ENCODE data around the gene MAP1S.

MAP1S gene

GRCh38 chr19:17718947-17719711 lies at the start of gene MAP1S:
Gene MAP1S (plus strand): TSS chr19:17719480. CDS start chr19:17719503, 23 bp downstream.
- no peak for DNase-seq

DNA sequence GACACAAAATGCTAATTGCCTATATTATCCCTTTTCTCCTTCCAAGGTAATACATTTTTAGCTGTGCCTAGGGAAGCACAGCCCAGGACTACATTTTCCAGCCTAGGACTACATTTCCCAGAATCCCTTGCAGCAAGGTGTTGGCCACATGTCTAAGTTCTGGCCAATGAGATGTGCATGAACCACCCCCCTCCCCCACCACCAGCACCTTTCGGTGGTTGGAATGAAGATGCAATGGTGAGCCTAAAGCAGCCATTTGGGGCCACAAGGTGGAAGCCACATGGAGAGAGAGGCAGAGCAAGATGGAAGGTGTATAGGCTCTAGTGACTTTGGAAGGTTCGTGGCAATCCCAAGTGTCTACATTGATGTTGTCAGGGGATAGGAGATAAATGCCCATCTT lies 47.4 kb upstream of the MAP1S start:
- DNase-seq, result no peak

DNA sequence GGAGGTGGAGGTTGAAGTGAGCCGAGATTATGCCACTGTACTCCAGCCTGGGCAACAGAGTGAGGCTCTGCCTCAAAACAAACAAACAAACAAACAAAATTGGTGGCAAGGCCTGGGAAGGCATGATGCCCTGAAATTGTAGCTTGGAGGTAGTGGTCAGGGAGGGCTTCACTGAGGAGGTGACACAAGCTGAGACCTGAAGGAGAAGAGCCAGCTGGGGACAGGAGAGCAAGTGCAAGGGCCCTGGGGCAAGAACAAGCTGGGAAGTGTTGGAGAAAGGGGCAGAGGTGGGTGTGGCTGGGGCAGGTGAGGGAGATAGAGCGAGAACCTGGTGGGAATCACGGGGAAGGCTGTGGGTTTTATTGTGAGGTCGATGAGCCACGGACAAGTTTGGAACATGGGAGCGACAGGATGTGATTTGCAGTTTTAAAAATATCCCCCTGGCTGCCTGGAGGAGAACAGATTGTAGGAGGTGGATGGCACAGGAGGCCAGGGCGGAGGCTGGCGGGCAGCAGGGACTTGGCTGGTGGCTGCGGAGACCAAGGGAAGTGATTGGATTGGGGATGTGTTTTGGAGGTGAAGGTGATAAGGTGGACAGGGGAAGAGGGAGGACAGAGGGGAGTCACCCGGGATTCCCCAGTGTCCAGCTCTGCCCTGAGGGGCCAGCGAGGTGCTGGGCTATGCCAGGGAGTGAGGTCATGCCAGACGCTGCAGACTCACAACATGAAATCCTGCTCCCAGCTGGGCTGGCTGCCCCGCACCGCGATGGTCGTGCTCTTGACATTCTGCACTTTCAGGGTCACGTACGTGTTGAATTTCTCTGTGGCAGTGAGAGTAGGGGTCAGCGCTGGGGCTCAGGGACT lies 45.1 kb upstream of the MAP1S start:
- no peak for DNase-seq

DNA sequence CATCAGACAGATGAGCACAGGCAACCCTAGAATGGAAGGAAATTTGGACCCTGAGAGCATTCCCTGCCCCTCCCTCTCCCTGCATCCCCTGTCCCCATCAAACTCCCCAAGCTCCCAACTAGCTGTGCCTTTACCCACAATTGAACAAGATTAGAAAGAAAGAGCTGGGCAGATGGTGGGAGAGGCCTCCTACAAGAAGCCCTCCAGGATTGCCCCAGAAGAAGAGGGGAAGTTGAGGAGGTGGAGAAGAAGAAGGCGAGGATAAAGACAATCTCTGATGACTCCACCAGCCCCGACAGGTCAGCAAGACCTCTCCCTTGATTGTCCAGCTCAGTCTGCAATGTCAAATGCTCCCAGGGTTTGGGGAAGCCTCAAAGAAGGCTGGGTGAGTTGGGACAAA lies 43.0 kb upstream of the MAP1S start:
- DNase-seq, result no peak

- no peak for DNase-seq
Observed at GRCh38 chr19:17677002-17677401, 42.3 kb upstream of the MAP1S start.

DNA sequence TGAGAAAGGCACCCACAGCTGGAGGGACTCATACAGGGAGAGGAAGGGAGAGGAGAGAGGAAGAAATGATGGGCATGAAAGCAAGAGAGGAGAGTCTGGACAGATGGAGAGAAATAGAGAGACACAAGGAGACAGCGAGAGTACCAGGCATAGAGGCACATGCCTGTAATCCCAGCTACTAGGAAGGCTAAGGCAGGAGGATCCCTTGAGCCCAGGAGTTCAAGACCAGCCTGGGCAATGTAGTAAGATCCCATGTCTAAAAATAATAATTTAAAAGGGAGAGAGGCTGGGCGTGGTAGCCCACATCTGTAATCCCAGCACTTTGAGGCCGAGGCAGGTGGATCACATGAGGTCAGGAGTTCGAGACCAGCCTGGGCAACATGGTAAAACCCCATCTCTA lies 40.4 kb upstream of the MAP1S start:
- DNase-seq, result no peak

- no peak for DNase-seq
Observed at GRCh38 chr19:17679526-17680229, 39.6 kb upstream of the MAP1S start.

DNA sequence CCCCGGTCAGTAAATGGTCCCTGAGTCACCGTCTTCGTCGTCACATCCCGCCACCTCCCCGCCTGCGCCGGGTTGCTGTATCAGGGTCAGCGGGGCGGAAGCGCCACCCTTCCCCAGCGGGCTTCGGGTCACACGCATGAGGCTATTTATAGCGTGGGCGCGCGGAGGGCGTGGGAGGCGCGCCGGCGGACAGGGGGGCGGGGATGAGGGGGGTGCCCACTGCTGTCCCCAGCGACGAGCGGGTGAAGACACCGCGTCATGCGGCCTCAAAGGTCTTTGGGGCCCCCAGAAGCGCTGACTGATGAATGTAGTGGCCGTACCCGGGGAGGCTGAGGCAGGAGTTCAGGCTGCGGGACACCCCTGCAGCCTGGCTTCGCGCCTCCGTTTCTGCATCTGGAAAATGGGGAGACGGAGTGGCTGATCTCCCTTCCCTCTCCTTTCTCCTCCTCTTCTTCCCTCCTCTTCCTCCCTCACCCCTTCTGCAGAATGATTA lies 39.0 kb upstream of the MAP1S start:
- no peak for DNase-seq

- no peak for DNase-seq
Observed at GRCh38 chr19:17681505-17682125, 37.7 kb upstream of the MAP1S start.

DNA sequence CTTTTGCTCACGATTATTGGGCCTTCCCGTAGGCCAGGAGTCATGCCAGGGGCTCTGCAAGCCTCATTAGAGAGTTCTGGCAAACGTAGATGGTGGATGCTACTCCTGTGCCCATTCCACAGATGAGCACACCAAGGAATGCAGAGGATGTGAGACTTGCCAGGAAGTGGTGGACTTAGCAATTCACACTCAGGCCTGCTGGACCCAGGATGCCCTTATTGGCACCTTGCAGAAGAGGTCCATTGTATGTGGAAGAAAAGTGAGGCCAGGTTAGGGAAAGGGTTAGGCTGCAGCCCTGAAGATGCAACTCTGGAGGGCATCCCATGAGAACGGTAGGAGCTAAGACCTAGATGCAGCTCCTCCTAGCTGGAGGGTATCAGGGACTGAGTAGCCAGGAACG lies 37.0 kb upstream of the MAP1S start:
- DNase-seq, result no peak

- DNase-seq, result no peak
Observed at GRCh38 chr19:17683078-17683477, 36.2 kb upstream of the MAP1S start.

DNA sequence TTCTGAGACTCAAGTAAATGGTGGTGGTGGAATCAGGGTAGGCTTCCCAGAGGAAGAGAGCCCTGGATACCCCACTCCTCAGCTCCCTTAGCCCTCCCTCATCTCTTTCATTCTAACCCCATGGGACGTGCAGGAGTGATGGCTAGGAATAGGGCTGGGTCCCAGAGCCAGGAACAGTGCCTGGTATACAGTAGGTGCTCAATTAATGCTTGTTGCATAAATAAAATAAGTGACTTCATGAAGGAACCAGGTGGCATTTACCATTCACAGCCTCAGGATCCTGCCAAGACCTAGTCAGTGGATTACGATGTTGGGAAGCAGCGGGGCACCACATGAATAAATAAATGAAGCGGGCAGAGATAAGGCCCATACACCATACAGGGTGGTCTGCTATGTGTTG lies 35.0 kb upstream of the MAP1S start:
- no peak for DNase-seq

DNA sequence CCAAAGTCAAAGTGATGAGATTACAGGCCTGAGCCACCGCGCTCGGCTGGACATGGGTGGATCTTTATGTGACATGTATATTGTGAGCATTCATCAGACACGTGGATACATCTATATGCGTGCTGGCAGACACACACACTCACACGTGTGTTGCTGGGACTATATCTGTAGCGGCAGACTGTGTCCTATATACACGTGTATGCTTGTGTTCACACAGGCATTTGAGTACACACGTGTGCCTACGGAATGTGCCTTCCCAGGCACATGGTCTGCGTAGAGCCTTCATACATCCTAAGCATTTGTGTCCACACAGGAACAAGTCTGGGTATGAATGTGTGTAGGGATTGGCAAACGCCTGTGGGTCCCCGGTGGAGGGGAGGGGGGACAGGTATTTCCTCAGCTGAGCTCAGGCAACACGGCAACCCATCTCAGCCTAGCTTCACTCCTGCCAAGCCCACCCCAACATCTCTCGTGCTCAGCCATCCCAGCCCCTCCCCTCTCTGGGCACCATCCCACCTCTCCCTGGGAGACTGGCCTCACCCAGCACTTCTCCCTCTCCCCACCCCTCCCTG lies 33.7 kb upstream of the MAP1S start:
- no peak for DNase-seq

DNA sequence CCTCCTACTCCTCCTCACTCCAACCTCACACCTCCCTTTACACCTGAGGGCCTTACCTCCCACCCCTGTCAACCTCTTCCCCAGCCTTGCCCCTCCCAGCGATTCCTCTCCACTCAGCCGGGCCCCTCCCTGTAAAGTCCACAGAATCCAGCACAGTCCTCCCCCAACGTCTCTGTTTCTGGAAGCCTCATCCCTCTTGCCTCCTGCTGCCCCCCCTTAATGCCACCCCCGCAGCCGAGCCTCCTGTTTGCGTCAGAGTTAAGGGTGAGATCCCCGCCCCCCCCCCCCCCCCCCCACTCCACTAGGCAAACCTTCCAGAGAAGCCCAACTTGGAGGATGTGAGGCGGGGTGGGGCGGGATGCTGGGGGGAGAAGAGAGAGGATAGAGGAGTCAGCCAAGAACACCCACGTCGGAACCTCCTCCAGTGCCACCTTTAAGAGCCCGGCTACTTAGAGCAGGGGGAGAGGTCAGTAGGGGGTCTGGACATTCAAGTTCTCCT lies 33.2 kb upstream of the MAP1S start:
- no peak for DNase-seq

GRCh38 chr19:17686592-17687024 lies 32.7 kb upstream of the MAP1S start:
- DNase-seq, result no peak

- DNase-seq, result no peak
Observed at GRCh38 chr19:17687141-17687856, 32.0 kb upstream of the MAP1S start.

DNA sequence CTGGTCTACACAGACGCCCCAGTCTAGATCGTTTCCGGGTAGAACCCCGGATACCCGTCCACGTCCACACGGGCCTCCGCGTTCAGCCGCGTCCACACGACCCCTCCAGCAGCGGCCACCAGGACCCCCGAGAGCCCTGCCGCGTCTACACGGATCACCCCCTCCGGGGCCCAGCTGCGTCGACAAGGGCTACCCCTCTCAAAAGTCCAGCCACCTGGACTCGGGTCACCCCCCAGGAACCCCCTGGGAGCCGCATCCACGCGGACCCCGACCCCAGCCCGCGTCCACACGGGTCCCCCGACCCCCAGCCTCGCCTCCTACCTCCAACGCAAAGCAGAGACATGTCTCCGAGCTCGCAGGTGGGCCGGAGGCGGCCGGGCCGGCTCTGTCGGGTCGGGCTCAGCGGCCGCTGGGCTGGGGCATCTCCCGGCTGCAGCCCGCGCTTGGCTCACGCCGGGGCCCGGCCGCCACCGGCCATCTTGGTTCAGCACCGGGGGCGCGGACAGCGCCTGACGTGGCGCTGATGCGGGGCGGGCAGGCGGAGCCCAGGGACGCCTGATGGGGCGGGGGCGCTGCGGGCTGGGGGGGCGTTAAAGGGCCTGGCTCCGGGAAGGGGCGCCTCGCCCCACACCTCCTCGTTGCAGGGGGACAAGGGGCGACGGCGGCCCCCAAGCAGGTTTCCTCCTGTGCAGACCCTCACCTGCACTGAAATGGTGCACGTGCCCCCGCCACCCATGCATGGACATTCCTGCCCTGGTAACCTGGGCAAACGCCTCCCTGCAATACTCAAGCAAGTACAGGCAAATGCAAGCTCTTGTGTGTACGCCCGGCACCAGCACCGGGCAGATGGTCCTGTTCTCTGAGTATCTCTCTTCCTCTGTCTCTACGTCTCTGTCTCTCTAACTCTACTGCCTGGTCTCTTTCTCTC lies 31.2 kb upstream of the MAP1S start, which contains the start of gene UNC13A:
TSS of gene UNC13A (minus strand) at position 498 of the 928 bp plus-strand sequence. CDS start at position 343, 155 bp downstream.
- DNase-seq, result no peak

- DNase-seq, result no peak
Observed at GRCh38 chr19:17688853-17689595, 30.3 kb upstream of the MAP1S start.

DNA sequence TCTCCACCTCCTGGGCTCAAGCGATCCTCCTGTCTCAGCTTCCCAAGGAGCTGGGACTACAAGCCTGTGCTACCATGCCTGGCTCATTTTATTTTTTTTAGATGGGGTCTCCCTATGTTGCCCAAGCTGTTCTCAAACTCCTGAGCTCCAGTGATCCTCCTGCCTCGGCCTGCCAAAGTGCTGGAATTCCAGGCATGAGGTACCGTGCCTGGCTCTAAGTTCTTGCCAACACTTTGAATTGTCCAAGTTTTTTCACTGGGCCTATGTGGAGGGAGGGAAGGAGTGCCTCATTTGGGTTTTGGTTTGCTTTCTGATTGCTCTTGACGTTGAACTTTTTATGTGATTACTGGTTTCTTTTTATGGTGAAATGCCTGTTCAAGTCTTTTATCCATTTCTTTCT lies 26.7 kb upstream of the MAP1S start:
- DNase-seq, result no peak

GRCh38 chr19:17695198-17695597 lies 24.1 kb upstream of the MAP1S start:
- DNase-seq, result no peak

All from NCI-H1417 treated with DMSO at 0.1 percent for 48 hours (cell line).